HG02623 (cell line): ENCODE measurements around the gene ROR1.

Experiments used
- ATAC-seq: cut with Tn5 transposase; IDR thresholded peaks from one replicate; pipeline ENCODE4 v1.9.1; 2021; ENCODE audit warnings: moderate library complexity; ENCODE audit not compliant: unreplicated experiment

ROR1 gene

GRCh38 chr1:63848733-63849132, 74.9 kb downstream of the ROR1 start:
- ATAC-seq, result no peak

DNA sequence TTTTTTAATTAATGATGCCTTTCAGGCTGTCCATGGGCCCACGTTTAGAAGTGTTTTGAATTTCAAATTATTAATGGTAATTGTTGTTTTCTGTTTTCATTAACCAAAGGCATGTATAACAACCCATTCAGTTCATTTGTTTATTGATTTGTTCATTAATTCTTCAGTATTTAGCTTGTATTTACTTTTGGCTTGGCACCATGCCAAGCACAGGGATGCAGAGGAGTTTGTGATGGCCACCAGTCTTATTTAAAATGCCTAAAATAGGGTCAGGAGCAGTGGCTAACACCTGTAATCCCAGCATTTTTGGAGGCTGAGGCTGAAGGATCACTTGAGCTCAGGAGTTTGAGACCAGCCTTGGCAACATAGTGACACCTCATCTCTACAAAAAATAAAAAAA, 75.3 kb downstream of the ROR1 start:
- no peak for ATAC-seq

DNA sequence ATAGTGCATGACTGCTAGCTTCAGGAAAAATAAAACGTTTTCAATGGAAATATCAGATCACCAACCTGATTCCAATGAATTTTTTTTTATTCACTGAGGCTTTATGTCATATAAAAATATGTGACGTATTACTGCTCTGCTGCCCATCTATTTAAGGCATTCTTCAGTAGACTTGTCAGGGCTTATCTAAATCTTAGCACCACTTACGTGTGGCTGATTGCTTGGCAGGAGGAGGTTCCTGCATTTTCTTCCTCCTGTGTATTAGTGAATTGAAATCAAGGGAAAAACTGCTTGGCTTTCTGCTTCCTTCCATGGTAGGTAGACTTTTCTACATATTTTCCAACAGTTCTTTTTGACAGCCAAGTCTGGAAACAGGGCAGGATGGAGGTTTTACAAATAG, 80.3 kb downstream of the ROR1 start:
- ATAC-seq, result no peak

DNA sequence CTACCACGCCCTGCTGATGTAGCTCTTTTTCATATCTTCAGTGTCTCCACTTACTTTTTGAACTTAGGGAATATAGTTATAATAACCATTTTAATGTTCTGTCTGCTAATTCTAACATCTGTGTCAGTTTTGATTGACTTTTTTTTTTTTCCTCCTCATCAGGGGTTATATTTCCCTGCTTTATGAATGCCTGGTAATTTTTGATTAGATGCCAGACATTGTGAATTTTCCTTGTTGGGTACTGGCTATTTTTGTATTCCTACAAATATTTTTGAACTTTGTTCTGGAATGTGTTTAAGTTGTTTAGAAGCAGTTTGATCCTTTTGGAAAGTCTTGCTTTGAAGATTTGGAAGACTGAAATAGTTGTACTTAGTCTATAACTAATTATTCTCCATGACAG, 82.1 kb downstream of the ROR1 start:
- no peak for ATAC-seq

- ATAC-seq, result no peak
Measured at GRCh38 chr1:63856924-63857323, 83.1 kb downstream of the ROR1 start.

GRCh38 chr1:63857478-63857877, 83.7 kb downstream of the ROR1 start:
- ATAC-seq, result no peak

DNA sequence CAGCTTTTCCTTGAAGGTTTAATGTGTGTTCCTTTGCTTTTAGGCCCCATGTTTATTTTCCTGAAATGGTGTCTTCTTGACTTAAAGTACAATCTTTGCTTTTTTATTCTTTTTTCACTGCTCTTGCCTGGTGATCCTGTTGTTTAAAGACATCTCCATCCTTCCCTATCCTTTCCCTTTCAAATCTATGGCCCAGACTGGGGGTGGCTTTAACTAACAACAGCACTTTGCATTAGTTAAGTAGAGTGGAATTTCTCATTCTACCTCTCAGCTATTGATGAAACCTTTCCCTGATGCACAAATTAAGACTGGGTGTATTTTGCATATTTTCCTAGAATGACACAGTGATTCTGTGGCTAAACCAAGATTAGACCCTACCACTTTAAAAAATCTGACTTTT, 84.3 kb downstream of the ROR1 start:
- ATAC-seq, result no peak

GRCh38 chr1:63859480-63860275, 85.9 kb downstream of the ROR1 start:
- ATAC-seq, result no peak

DNA sequence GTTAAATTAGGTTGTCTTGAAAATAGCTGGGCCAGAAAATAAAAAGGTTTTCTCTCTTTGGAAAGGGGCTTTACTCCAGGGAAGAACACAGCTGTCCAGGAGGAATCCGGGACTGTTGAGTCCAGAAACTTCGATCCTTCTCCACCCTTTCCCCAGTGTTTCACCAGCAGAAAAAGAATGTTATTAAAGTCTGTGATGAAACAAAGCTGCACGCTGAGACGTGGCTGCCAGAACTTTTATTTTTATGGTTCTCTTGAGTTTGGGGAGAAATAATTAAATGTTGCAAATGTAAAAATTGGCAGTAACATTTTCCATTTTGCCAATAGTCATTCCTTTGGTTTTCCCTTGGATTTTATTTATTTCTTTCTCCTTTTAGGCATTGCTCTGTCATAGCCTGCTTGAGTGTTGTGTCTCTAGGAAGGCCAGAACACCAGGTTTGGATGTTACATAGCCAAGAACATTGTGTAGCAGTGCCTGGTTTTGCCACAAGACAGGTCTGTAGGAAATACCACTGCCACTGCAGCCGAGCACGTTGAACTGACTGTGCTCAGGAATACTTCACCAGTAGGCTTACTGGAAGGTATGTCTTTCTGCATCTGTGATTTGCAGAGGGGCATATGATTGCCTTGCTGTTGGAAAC, 87.4 kb downstream of the ROR1 start:
- ATAC-seq, result no peak

DNA sequence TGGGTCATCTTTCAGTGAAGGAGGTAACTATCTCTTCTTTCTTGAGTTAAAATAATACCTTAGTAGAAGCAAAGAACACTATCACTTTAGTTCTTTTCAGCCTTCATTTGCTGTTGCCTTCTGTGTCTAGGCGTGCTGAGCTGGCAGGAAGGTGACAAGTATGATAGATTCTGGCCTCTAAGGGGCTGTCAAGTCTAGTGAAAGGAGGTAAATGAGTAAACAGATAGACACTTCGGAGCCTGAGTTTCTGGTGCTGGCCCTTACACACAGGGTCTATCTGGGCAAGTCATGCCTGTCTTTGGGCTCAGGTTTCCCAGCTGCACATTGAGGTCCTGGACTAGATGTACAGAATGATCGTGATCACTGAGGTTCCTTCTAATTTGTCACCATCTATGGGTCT, 89.3 kb downstream of the ROR1 start:
- ATAC-seq, result no peak

GRCh38 chr1:63864224-63864641, 90.4 kb downstream of the ROR1 start:
- ATAC-seq, result no peak

DNA sequence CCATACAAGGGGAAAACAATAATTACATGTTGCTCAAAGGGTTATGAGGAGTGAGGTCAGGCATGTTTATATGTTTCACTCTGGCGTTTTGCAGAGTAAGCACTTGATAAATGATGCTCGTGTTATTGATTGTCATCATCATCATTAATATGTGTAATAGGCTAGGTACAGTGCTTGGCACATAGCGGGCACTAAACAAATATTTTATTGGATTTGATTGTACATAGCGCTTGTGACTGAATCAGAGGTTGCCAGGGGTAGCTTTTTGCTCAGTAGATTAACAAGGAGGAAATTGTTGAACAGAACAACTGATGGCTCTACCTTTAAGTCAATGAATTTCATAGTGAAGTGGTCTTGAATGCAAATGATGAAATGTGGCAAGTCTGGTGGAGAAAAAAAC, 91.7 kb downstream of the ROR1 start:
- no peak for ATAC-seq

GRCh38 chr1:63866084-63866483, 92.3 kb downstream of the ROR1 start:
- no peak for ATAC-seq

DNA sequence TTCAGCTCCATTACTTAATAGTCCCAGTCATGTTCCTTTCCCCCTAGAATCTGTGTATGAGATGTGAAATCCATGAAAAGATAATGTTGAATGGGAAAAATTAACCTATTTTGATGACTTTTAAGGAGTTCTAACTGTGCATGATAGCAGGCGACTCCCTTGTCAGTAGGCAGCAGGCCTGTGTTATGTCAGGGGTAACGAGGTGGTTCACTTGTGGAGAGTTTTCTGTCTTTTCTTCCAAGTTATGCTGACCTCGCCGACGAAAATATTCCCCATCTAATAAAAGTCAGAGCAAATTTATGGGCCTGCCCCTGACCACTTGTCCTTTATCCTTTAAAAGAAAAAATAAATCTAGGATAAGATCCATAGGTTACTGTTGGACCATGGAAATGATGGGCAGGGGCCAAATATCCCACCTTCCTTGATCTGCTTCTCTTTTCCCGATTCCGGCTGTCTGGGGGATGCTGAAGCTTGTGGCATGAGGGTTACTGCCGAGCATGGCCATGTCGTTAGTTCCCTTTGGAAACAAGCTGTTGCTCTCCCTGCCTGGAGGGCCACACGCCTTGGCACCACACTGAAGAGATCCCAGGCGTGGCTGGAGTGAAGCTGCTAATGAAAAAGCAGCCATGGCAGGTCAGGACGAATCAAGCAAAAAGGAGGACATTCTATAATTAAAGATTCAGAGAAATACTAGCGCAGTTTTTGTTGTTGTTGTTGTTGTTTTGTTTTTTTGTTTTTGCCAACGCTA, 93.8 kb downstream of the ROR1 start:
- no peak for ATAC-seq

- no peak for ATAC-seq
Measured at GRCh38 chr1:63868268-63868781, 94.5 kb downstream of the ROR1 start.

DNA sequence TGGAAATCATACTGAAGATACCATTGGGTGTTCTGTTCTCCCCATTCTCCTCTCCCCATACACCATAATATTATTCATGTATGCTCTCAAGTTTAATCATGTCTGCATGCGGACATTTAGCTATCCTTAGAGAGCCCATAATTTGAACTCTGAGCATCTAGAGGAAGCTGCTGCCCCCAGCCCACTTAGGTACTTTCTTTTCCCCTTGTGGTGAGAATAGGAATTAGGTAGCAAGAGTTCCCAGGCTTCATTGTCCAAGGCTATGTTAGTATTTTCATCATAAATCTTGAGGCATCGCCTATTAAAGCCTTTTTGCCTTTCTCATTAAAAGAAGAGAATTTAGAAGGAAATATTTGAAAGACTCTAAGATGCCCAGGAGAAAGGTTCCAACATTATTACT, 96.3 kb downstream of the ROR1 start:
- ATAC-seq, result no peak

DNA sequence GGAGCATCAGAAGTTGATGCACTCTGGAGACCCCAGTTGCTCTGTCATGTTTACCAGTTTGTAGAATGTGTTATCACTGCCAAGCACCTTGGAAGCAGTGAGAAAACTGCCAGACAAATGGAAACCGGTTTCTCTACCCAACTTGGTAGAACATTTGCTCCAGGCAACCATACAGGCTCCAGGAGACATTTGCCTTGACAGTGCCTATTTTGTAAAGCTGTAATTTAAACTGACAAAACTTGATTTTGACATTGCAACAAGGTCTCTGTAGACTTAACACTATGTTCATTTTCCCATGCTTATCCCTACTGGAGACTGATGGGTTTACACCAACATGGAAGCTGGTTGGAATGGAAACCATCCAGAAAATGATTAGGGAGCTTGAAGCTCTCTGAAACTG, 97.6 kb downstream of the ROR1 start:
- no peak for ATAC-seq

- ATAC-seq, result no peak
Measured at GRCh38 chr1:63873751-63874150, 99.9 kb downstream of the ROR1 start.

DNA sequence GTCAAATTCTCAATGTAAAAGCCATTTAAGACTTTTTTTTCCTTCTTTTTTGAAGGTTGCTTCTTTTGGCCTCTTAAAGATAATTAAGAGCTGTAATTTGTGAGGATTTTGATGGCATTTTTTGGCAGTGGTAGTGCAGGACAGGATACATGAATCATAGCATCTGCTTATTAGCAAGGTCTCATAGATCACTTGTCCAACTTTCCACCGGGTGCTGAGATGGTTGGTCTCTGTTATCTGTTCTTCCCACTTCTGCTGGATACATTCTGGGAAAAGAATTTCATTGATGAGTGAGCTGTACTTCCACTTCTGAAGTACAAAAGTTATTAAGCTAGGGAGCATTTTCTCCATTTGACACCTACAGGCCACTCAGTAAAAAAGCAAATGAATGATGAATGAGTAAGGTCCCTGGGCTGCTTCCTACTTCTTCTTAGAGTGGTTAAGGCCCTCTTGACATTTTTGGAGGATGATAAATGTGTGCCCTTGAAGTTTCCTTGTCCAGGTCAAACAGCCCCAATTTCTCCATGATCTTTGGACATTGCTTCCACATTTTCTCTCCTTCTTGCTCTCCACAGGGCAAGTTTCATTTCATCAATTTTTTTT, 100.6 kb downstream of the ROR1 start:
- ATAC-seq, result no peak

DNA sequence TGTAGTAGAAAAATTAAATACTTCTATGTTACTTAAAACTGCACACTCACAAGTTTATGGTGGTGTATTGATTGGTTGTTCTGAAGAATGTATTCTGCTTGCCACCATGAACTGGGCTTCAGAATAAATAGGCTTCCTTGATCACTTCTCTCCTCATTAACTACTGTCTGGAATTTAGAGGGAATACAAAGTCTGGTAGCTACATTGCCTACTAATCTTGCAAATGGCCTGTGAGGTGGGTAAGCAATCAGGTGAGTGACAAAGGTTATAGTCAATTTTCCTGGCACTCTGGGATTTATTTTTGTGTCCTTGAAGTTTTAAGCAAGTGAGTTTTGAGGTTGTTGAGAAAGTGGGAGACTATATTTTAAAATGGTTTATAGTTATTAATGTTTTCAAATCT, 101.8 kb downstream of the ROR1 start:
- no peak for ATAC-seq

DNA sequence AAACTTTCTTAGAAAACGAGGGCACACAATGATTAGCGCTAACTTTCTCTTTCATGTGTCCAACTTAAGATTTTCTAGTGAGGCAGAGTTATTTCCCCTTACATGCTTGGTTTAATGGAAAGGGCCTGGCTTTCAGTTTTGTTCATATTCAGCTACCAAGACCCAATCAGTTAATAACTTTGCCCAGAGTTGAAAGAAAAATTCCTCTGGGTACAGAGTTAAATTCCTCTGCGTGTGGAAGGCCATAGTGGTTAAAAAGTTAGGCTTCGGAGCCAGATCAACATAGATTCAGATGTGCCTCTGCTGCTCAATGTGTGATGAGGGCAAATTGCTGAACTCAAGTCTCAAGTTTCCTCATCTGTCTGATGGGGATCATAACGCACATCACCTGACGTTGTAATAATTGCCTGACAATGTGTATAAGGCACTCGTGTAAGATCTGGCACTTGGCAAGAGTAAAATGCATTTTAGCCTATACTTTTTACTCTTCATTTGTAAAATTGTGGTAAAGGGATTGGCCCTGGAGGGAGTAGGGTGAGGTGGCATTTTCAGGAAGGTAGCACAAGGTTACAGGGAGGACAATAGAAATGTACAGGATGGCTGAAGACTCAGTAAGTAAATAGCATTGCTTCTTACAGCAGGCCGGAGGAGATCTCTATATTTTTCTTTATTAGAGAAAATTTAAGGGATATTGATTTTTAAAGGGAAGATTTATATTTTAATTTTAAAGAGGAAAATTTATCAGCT, 103.4 kb downstream of the ROR1 start:
- no peak for ATAC-seq
